BE2C (cell line): ENCODE results near the gene ARID5B.

ENCODE experiments used
- DNase-seq: peaks from one replicate; pipeline ENCODE4 v3.0.0-alpha.2; 2020
- H3K27me3 ChIP-seq: fragments of 250-450 bp; sonication (Bioruptor Pico); 2 replicates; pipeline ENCODE4 v1.5.1; 2020; ENCODE audit warnings: mild to moderate bottlenecking
- H3K36me3 ChIP-seq: fragments of 250-450 bp; sonication (Bioruptor Pico); 2 replicates; pipeline ENCODE4 v1.5.1; 2020; ENCODE audit warnings: mild to moderate bottlenecking
- H3K4me1 ChIP-seq: fragments of 250-450 bp; sonication (Bioruptor Pico); 2 replicates; pipeline ENCODE4 v1.5.1; 2020
- H3K4me3 ChIP-seq: 2 replicates; pipeline ENCODE4 v1.5.1; 2011; ENCODE audit warnings: low read depth, low read length
- H3K9me3 ChIP-seq: fragments of 250-450 bp; sonication (Bioruptor Pico); 2 replicates; pipeline ENCODE4 v1.5.1; 2020
- CTCF ChIP-seq: IDR thresholded peaks from 2 replicates; pipeline ENCODE4 v1.5.1; 2012; ENCODE audit warnings: mild to moderate bottlenecking, low read depth, low read length

The ARID5B gene

GRCh38 chr10:61981460-61981859 lies 80.0 kb downstream of the ARID5B start:
- no peaks in the 10 kb centered on the region for H3K9me3 ChIP-seq
- no peak for TF ChIP-seq CTCF
- no peaks in the 10 kb centered on the region for H3K27me3 ChIP-seq
- H3K4me3 ChIP-seq = no peak overlapping the region
- DNase-seq = no peak
- H3K36me3 ChIP-seq = no peaks in the 10 kb centered on the region
- H3K4me1 ChIP-seq = no peaks in the 10 kb centered on the region

GRCh38 chr10:61983255-61983654 lies 81.8 kb downstream of the ARID5B start:
- no peak for DNase-seq
- H3K4me3 ChIP-seq = no peak overlapping the region
- H3K4me1 ChIP-seq = no peaks in the 10 kb centered on the region
- H3K9me3 ChIP-seq = no peaks in the 10 kb centered on the region
- TF ChIP-seq CTCF = no peak
- H3K36me3 ChIP-seq = no peaks in the 10 kb centered on the region
- no peaks in the 10 kb centered on the region for H3K27me3 ChIP-seq

GRCh38 chr10:61984803-61985418 lies 83.4 kb downstream of the ARID5B start:
- Histone ChIP-seq H3K9me3 (no peaks in the 10 kb centered on the region), H3K4me1 (no peaks in the 10 kb centered on the region), H3K4me3 (no peak overlapping the region), H3K27me3 (no peaks in the 10 kb centered on the region), H3K36me3 (no peaks in the 10 kb centered on the region)
- TF ChIP-seq CTCF = no peak
- DNase-seq = no peak

- TF ChIP-seq CTCF = no peak
- no peaks in the 10 kb centered on the region for H3K4me1 ChIP-seq
- DNase-seq = no peak
Measured at GRCh38 chr10:61985715-61986114, 84.2 kb downstream of the ARID5B start.

GRCh38 chr10:61986382-61986781 lies 84.9 kb downstream of the ARID5B start:
- no peaks in the 10 kb centered on the region for H3K27me3 ChIP-seq
- H3K36me3 ChIP-seq = no peaks in the 10 kb centered on the region
- no peaks in the 10 kb centered on the region for H3K4me1 ChIP-seq
- H3K4me3 ChIP-seq = no peak overlapping the region
- DNase-seq = no peak
- TF ChIP-seq CTCF = no peak
- H3K9me3 ChIP-seq = no peaks in the 10 kb centered on the region

More at GRCh38 chr10:61985715-61986114, 84.2 kb downstream of the ARID5B start:
- no peaks in the 10 kb centered on the region for H3K27me3 ChIP-seq
- no peak overlapping the region for H3K4me3 ChIP-seq
- no peaks in the 10 kb centered on the region for H3K9me3 ChIP-seq
- H3K36me3 ChIP-seq = no peaks in the 10 kb centered on the region

- no peak overlapping the region for H3K4me3 ChIP-seq
- no peak for TF ChIP-seq CTCF
- no peaks in the 10 kb centered on the region for H3K9me3 ChIP-seq
- DNase-seq = no peak
- H3K27me3 ChIP-seq = no peaks in the 10 kb centered on the region
- H3K4me1 ChIP-seq = peaks cover under 1% of the 10 kb centered on the region
- no peaks in the 10 kb centered on the region for H3K36me3 ChIP-seq
Measured at GRCh38 chr10:61986788-61987492, 85.4 kb downstream of the ARID5B start.
